Ishikawa (cell line): Measurements from ENCODE around the gene PTPRS.

Experiments
- CEBPB ChIP-seq: IDR thresholded peaks from 2 replicates; pipeline ENCODE4 v1.6.1; 2012
- CREB1 ChIP-seq: IDR thresholded peaks from 2 replicates; pipeline ENCODE4 v1.6.1; 2012; ENCODE audit warnings: low read depth
- EGR1 ChIP-seq: IDR thresholded peaks from 2 replicates; pipeline ENCODE4 v1.6.1; 2012
- EP300 ChIP-seq: IDR thresholded peaks from 2 replicates; pipeline ENCODE4 v1.6.1; 2012; ENCODE audit warnings: borderline replicate concordance
- FOXM1 ChIP-seq: IDR thresholded peaks from 2 replicates; pipeline ENCODE4 v1.6.1; 2012; ENCODE audit warnings: low read depth, borderline replicate concordance
- MAX ChIP-seq: IDR thresholded peaks from 2 replicates; pipeline ENCODE4 v1.6.1; 2012
- NFIC ChIP-seq: IDR thresholded peaks from 2 replicates; pipeline ENCODE4 v1.6.1; 2012
- RAD21 ChIP-seq: IDR thresholded peaks from 2 replicates; pipeline ENCODE4 v1.6.1; 2012; ENCODE audit warnings: low read depth
- REST ChIP-seq: IDR thresholded peaks from 2 replicates; pipeline ENCODE4 v1.6.1; 2012; ENCODE audit warnings: low read depth, mild to moderate bottlenecking
- TAF1 ChIP-seq: IDR thresholded peaks from 2 replicates; pipeline ENCODE4 v1.6.1; 2012; ENCODE audit warnings: low read depth, mild to moderate bottlenecking
- TCF12 ChIP-seq: IDR thresholded peaks from 2 replicates; pipeline ENCODE4 v1.6.1; 2012; ENCODE audit warnings: low read depth
- TEAD4 ChIP-seq: IDR thresholded peaks from 2 replicates; pipeline ENCODE4 v1.6.1; 2012
- USF1 ChIP-seq: IDR thresholded peaks from 2 replicates; pipeline ENCODE4 v1.6.1; 2012
- YY1 ChIP-seq: IDR thresholded peaks from 2 replicates; pipeline ENCODE4 v1.6.1; 2012; ENCODE audit warnings: low read depth
- ZBTB7A ChIP-seq: IDR thresholded peaks from 2 replicates; pipeline ENCODE4 v1.6.1; 2012; ENCODE audit warnings: low read depth

Gene PTPRS

GRCh38 chr19:5337708-5338655 is 2.6 kb downstream of the PTPRS start:
- TF ChIP-seq YY1: no peak
- TF ChIP-seq ZBTB7A: 0 out of 2 replicates have a peak, but pooled peaks have one; percentile 19
- TF ChIP-seq TAF1: no peak
- TF ChIP-seq REST: no peak
- no peak for TF ChIP-seq NFIC
- no peak for TF ChIP-seq TEAD4

GRCh38 chr19:5337126-5337525 is 3.5 kb downstream of the PTPRS start:
- TF ChIP-seq RAD21: no peak
- TF ChIP-seq TAF1: no peak
- no peak for TF ChIP-seq CREB1

- TF ChIP-seq RAD21: no peak
- no peak for TF ChIP-seq USF1
- TF ChIP-seq FOXM1: no peak
- TF ChIP-seq CREB1: no peak
- TF ChIP-seq NFIC: no peak
- TF ChIP-seq TAF1: no peak
- no peak for TF ChIP-seq TEAD4
Observed at GRCh38 chr19:5336195-5336965, 4.2 kb downstream of the PTPRS start.

- no peak for TF ChIP-seq USF1
- TF ChIP-seq RAD21: no peak
- no peak for TF ChIP-seq CREB1
- TF ChIP-seq ZBTB7A: no peak
- no peak for TF ChIP-seq TCF12
- TF ChIP-seq YY1: no peak
- no peak for TF ChIP-seq TEAD4
- no peak for TF ChIP-seq MAX
- TF ChIP-seq CEBPB: no peak
- TF ChIP-seq FOXM1: no peak
- no peak for TF ChIP-seq REST
- no peak for TF ChIP-seq EP300
- TF ChIP-seq NFIC: no peak
- TF ChIP-seq EGR1: no peak
- TF ChIP-seq TAF1: no peak
Observed at GRCh38 chr19:5335593-5335992, 5.0 kb downstream of the PTPRS start.

- TF ChIP-seq ZBTB7A (no peak), TEAD4 (no peak), YY1 (no peak)
Observed at GRCh38 chr19:5334824-5335500, 5.7 kb downstream of the PTPRS start.

- TF ChIP-seq EP300 (no peak), NFIC (no peak), MAX (no peak)
Observed at GRCh38 chr19:5334366-5334739, 6.3 kb downstream of the PTPRS start.
